H1 (cell line): ENCODE measurements around the gene RIPK4.

Source experiments
- CREB1 ChIP-seq: IDR thresholded peaks from 2 replicates; pipeline ENCODE4 v1.6.1; 2012; ENCODE audit warnings: inconsistent platforms
- NRF1 ChIP-seq: IDR thresholded peaks from 2 replicates; pipeline ENCODE4 v1.6.1; 2011; ENCODE audit warnings: mild to moderate bottlenecking, low read depth, low read length, improper control_type of control experiment
- POU5F1 ChIP-seq: IDR thresholded peaks from 2 replicates; pipeline ENCODE4 v1.6.1; 2011; ENCODE audit warnings: low read depth, mild to moderate bottlenecking, low read length, moderate library complexity
- RXRA ChIP-seq: IDR thresholded peaks from 2 replicates; pipeline ENCODE4 v1.6.1; 2011; ENCODE audit warnings: low read depth, mild to moderate bottlenecking, low read length, moderate library complexity; ENCODE audit not compliant: insufficient read depth
- SIX5 ChIP-seq: IDR thresholded peaks from 2 replicates; pipeline ENCODE4 v1.6.1; 2011; ENCODE audit warnings: mild to moderate bottlenecking, low read depth, low read length
- ZNF274 ChIP-seq: IDR thresholded peaks from 2 replicates; pipeline ENCODE4 v1.7.0; 2012; ENCODE audit warnings: low read length, borderline replicate concordance; ENCODE audit errors: extremely low read depth
- TF ChIP-seq, protein P1 (sequence below), 3 experiments: IDR thresholded peaks; 1 replicate in 2 of 3; 2 replicates in 1 of 3; pipeline versions ENCODE4 v1.5.1 to v1.6.1; 2011; ENCODE audit warnings: low read length in 3 of 3, mild to moderate bottlenecking in 3 of 3, inconsistent platforms in 2 of 3, low read depth in 1 of 3, moderate library complexity in 1 of 3; ENCODE audit not compliant: insufficient read depth in 1 of 3; ENCODE audit errors: control extremely low read depth in 1 of 3
- TF ChIP-seq, protein P2 (sequence below): fragments of 300-600 bp; sonication (generic); IDR thresholded peaks from 2 replicates; pipeline ENCODE4 v1.7.1; 2012; ENCODE audit warnings: low read length, moderate library complexity, mild to moderate bottlenecking, inconsistent platforms; ENCODE audit not compliant: insufficient replicate concordance

DNA sequence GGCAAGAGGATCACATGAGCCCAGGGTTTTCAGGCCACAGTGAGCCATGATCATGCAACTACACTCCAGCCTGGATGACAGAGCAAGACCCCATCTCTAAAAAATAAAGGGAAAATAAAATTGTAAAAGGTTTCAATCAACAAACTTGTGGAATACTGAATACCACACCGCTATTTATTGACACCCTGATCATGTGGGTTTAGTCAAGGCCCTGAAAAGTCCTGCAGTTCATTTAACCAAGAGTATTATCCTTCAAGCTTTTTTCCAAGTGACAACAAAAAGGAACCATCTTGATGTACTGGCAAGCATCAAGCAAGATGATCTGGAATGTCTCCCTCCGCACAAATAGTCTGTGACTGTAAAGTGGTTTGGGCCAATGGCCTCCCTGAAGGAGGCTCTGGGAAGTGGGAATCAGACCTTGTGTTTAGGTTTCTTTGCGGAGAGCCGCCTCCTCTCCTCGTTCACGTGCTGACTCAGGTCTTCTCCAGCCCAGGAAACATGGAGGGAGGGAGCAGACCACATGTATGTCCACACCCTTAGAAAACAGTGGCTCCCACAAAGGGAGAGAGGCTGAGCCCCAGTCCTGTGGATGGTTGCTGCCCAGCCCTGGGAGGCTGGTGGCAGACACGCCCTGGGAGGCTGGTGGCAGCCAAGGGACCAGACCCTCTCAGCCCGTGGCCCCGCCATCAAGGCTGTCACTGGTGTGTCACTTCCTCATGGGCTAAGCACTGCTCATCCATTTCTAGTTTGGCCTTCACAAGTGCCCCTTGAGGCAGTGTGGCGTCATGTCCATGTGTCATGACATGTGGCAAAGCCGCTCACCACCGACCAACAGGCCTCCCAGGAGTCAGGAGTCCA is 56.7 kb downstream of the RIPK4 start:
- TF ChIP-seq, protein P1, sequence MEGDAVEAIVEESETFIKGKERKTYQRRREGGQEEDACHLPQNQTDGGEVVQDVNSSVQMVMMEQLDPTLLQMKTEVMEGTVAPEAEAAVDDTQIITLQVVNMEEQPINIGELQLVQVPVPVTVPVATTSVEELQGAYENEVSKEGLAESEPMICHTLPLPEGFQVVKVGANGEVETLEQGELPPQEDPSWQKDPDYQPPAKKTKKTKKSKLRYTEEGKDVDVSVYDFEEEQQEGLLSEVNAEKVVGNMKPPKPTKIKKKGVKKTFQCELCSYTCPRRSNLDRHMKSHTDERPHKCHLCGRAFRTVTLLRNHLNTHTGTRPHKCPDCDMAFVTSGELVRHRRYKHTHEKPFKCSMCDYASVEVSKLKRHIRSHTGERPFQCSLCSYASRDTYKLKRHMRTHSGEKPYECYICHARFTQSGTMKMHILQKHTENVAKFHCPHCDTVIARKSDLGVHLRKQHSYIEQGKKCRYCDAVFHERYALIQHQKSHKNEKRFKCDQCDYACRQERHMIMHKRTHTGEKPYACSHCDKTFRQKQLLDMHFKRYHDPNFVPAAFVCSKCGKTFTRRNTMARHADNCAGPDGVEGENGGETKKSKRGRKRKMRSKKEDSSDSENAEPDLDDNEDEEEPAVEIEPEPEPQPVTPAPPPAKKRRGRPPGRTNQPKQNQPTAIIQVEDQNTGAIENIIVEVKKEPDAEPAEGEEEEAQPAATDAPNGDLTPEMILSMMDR (IDR thresholded peaks at IDR 0.05; ENCODE audit: control extremely low read depth in 1 of 3, insufficient read depth in 1 of 3, low read depth in 1 of 3, low read length in 3 of 3) = no peak
- no peak for TF ChIP-seq RXRA
- no peak for TF ChIP-seq SIX5
- no peak for TF ChIP-seq POU5F1
- no peak for TF ChIP-seq NRF1
- TF ChIP-seq ZNF274 = no peak
- TF ChIP-seq, protein P2, sequence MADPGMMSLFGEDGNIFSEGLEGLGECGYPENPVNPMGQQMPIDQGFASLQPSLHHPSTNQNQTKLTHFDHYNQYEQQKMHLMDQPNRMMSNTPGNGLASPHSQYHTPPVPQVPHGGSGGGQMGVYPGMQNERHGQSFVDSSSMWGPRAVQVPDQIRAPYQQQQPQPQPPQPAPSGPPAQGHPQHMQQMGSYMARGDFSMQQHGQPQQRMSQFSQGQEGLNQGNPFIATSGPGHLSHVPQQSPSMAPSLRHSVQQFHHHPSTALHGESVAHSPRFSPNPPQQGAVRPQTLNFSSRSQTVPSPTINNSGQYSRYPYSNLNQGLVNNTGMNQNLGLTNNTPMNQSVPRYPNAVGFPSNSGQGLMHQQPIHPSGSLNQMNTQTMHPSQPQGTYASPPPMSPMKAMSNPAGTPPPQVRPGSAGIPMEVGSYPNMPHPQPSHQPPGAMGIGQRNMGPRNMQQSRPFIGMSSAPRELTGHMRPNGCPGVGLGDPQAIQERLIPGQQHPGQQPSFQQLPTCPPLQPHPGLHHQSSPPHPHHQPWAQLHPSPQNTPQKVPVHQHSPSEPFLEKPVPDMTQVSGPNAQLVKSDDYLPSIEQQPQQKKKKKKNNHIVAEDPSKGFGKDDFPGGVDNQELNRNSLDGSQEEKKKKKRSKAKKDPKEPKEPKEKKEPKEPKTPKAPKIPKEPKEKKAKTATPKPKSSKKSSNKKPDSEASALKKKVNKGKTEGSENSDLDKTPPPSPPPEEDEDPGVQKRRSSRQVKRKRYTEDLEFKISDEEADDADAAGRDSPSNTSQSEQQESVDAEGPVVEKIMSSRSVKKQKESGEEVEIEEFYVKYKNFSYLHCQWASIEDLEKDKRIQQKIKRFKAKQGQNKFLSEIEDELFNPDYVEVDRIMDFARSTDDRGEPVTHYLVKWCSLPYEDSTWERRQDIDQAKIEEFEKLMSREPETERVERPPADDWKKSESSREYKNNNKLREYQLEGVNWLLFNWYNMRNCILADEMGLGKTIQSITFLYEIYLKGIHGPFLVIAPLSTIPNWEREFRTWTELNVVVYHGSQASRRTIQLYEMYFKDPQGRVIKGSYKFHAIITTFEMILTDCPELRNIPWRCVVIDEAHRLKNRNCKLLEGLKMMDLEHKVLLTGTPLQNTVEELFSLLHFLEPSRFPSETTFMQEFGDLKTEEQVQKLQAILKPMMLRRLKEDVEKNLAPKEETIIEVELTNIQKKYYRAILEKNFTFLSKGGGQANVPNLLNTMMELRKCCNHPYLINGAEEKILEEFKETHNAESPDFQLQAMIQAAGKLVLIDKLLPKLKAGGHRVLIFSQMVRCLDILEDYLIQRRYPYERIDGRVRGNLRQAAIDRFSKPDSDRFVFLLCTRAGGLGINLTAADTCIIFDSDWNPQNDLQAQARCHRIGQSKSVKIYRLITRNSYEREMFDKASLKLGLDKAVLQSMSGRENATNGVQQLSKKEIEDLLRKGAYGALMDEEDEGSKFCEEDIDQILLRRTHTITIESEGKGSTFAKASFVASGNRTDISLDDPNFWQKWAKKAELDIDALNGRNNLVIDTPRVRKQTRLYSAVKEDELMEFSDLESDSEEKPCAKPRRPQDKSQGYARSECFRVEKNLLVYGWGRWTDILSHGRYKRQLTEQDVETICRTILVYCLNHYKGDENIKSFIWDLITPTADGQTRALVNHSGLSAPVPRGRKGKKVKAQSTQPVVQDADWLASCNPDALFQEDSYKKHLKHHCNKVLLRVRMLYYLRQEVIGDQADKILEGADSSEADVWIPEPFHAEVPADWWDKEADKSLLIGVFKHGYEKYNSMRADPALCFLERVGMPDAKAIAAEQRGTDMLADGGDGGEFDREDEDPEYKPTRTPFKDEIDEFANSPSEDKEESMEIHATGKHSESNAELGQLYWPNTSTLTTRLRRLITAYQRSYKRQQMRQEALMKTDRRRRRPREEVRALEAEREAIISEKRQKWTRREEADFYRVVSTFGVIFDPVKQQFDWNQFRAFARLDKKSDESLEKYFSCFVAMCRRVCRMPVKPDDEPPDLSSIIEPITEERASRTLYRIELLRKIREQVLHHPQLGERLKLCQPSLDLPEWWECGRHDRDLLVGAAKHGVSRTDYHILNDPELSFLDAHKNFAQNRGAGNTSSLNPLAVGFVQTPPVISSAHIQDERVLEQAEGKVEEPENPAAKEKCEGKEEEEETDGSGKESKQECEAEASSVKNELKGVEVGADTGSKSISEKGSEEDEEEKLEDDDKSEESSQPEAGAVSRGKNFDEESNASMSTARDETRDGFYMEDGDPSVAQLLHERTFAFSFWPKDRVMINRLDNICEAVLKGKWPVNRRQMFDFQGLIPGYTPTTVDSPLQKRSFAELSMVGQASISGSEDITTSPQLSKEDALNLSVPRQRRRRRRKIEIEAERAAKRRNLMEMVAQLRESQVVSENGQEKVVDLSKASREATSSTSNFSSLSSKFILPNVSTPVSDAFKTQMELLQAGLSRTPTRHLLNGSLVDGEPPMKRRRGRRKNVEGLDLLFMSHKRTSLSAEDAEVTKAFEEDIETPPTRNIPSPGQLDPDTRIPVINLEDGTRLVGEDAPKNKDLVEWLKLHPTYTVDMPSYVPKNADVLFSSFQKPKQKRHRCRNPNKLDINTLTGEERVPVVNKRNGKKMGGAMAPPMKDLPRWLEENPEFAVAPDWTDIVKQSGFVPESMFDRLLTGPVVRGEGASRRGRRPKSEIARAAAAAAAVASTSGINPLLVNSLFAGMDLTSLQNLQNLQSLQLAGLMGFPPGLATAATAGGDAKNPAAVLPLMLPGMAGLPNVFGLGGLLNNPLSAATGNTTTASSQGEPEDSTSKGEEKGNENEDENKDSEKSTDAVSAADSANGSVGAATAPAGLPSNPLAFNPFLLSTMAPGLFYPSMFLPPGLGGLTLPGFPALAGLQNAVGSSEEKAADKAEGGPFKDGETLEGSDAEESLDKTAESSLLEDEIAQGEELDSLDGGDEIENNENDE = no peak
- TF ChIP-seq CREB1 = no peak
